Smooth muscle cell (in vitro differentiated cells): Measurements from ENCODE around the gene AADAC. TPM values are rescaled to one million over a fixed set of nuclear protein-coding genes. Genes with fewer than 3 reads are reported as not detected.

ENCODE experiments used
- DNase-seq: peaks from one replicate; lab custom pipeline; 2025; ENCODE audit not compliant: unreplicated experiment; lab: John Stamatoyannopoulos, UW
- H2AFZ ChIP-seq: fragments of 200-600 bp; sonication (generic); 2 replicates; pipeline ENCODE4 v1.6.0; 2016; ENCODE audit warnings: antibody characterized with exemption, low read depth, mild to moderate bottlenecking
- H3F3A ChIP-seq: fragments of 200-600 bp; sonication (generic); 2 replicates; pipeline ENCODE4 v1.6.0; 2017; ENCODE audit warnings: antibody characterized with exemption, low read depth
- H3K27ac ChIP-seq: fragments of 200-600 bp; sonication (generic); 2 replicates; pipeline ENCODE4 v1.5.1; 2016; ENCODE audit warnings: low read depth, mild to moderate bottlenecking
- H3K27me3 ChIP-seq: fragments of 200-600 bp; sonication (generic); 2 replicates; pipeline ENCODE4 v1.6.1; 2016; ENCODE audit warnings: low read depth, mild to moderate bottlenecking
- H3K36me3 ChIP-seq: fragments of 200-600 bp; sonication (generic); 2 replicates; pipeline ENCODE4 v1.5.1; 2016; ENCODE audit warnings: low read depth
- H3K4me1 ChIP-seq: fragments of 200-600 bp; sonication (generic); 2 replicates; pipeline ENCODE4 v1.5.1; 2016; ENCODE audit warnings: low read depth
- H3K4me2 ChIP-seq: fragments of 200-600 bp; sonication (generic); 2 replicates; pipeline ENCODE4 v1.6.0; 2016; ENCODE audit warnings: mild to moderate bottlenecking
- H3K4me3 ChIP-seq: fragments of 200-600 bp; sonication (generic); 2 replicates; pipeline ENCODE4 v1.5.1; 2016; ENCODE audit warnings: mild to moderate bottlenecking
- H3K79me2 ChIP-seq: fragments of 200-600 bp; sonication (generic); 2 replicates; pipeline ENCODE4 v1.6.0; 2016; ENCODE audit warnings: low read depth, mild to moderate bottlenecking
- H3K9ac ChIP-seq: fragments of 200-600 bp; sonication (generic); 2 replicates; pipeline ENCODE4 v1.6.0; 2016; ENCODE audit warnings: low read depth
- H3K9me3 ChIP-seq: fragments of 200-600 bp; sonication (generic); replicated peaks from 2 replicates; pipeline ENCODE4 v1.5.1; 2016; ENCODE audit warnings: low read depth
- H4K20me1 ChIP-seq: fragments of 200-600 bp; sonication (generic); 2 replicates; pipeline ENCODE4 v1.6.0; 2016; ENCODE audit warnings: low read depth
- WGBS: methylation state at CpG from one replicate; pipeline ENCODE4 v1.1.7; 2016; ENCODE audit warnings: low lambda C conversion rate; 5-methylcytosine and 5-hydroxymethylcytosine counted together
- polyA plus RNA-seq: library from polyadenylated mRNA; unstranded; fragments of >200 nt; fragmentation: Nextera tagmentation; extraction: Ambion mirVana; gene quantifications from 2 replicates; pipeline ENCODE4 v1.2.1, GENCODE V29; 2016
- total RNA-seq: library from RNA; depleted of rRNA; stranded (reverse); fragments of >200 nt; gene quantifications from 2 replicates; pipeline ENCODE4 v1.2.3, GENCODE V29; 2014
- TF ChIP-seq, protein P1 (sequence below): fragments of 200-600 bp; sonication (generic); IDR thresholded peaks from 2 replicates; pipeline ENCODE4 v1.5.1; 2017; ENCODE audit warnings: borderline replicate concordance, mild to moderate bottlenecking, antibody characterized with exemption; ENCODE audit not compliant: insufficient read depth, poor library complexity, severe bottlenecking

Gene AADAC
- total and polyA plus RNA-seq, 2 experiments from 2014 or later, result 0.54 to 0.67 TPM

- WGBS, result 81% methylated on average over 3 of the region's 3 CpGs
- H3K9ac ChIP-seq, result no peak overlapping the region
Measured at GRCh38 chr3:151875759-151876158, 61.8 kb downstream of the AADAC start.

DNA sequence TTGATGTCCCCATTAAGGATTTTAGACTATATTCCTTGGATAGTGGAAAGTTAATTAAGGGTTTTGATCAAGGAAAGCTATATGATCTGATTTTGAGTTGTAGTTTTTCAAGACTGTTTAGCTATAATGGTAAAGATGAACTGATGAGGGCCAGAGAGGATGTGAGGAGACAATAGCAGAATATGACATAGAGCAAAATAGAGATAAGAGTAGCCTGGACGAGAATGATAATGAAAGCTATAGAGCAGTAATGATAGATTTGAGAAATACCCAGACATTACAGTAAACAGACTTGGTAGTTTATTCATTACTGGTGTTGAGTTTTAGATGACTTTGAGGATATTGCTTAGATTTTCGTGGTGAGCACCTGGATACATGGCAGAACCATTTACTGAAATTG is 63.4 kb downstream of the AADAC start:
- Histone ChIP-seq H2AFZ (no peak overlapping the region), H4K20me1 (no peaks in the 10 kb centered on the region), H3F3A (no peaks in the 10 kb centered on the region), H3K4me2 (no peak overlapping the region), H3K9me3 (no peaks in the 10 kb centered on the region), H3K4me1 (no peaks in the 10 kb centered on the region), H3K4me3 (no peak overlapping the region), H3K9ac (no peak overlapping the region), H3K27ac (no peak overlapping the region), H3K27me3 (no peaks in the 10 kb centered on the region), H3K36me3 (no peaks in the 10 kb centered on the region), H3K79me2 (no peaks in the 10 kb centered on the region)
- no peak for DNase-seq
- TF ChIP-seq, protein P1, sequence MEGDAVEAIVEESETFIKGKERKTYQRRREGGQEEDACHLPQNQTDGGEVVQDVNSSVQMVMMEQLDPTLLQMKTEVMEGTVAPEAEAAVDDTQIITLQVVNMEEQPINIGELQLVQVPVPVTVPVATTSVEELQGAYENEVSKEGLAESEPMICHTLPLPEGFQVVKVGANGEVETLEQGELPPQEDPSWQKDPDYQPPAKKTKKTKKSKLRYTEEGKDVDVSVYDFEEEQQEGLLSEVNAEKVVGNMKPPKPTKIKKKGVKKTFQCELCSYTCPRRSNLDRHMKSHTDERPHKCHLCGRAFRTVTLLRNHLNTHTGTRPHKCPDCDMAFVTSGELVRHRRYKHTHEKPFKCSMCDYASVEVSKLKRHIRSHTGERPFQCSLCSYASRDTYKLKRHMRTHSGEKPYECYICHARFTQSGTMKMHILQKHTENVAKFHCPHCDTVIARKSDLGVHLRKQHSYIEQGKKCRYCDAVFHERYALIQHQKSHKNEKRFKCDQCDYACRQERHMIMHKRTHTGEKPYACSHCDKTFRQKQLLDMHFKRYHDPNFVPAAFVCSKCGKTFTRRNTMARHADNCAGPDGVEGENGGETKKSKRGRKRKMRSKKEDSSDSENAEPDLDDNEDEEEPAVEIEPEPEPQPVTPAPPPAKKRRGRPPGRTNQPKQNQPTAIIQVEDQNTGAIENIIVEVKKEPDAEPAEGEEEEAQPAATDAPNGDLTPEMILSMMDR, result no peak
- WGBS, result 85% methylated on average over 2 of the region's 2 CpGs

More at GRCh38 chr3:151875759-151876158, 61.8 kb downstream of the AADAC start:
- H3K9me3 ChIP-seq, result no peaks in the 10 kb centered on the region
- H3K27ac ChIP-seq, result no peak overlapping the region
- no peaks in the 10 kb centered on the region for H3K27me3 ChIP-seq
- DNase-seq, result no peak
- no peaks in the 10 kb centered on the region for H3K4me1 ChIP-seq
- H3K79me2 ChIP-seq, result no peaks in the 10 kb centered on the region
- no peak overlapping the region for H3K4me3 ChIP-seq
- H3F3A ChIP-seq, result peaks cover 7% of the 10 kb centered on the region
- TF ChIP-seq, protein P1, result no peak
- peak overlapping the region; percentile 10 for H3K4me2 ChIP-seq
- peak overlapping the region; percentile 75 for H2AFZ ChIP-seq
- H3K36me3 ChIP-seq, result no peaks in the 10 kb centered on the region
- no peaks in the 10 kb centered on the region for H4K20me1 ChIP-seq

Other genes starting within 250 kb of the AADAC start
- 2.3 TPM in 1 of 2 replicates, not detected in the other for gene AADACL2, start 80.2 kb upstream of the AADAC start, total RNA-seq
- not detected in 2 replicates for gene AADACL2, start 80.2 kb upstream of the AADAC start, polyA plus RNA-seq
- not detected in 2 replicates for gene SUCNR1, start 59.5 kb downstream of the AADAC start, total RNA-seq
- gene SUCNR1, start 59.5 kb downstream of the AADAC start, polyA plus RNA-seq, result not detected in 2 replicates